ENCODE measurements around the gene DAB1. TPM values are rescaled to one million over a fixed set of nuclear protein-coding genes. Genes with fewer than 3 reads are reported as not detected.
"Not testable (repeated sequence)": the region's sequence is repeated elsewhere in the genome, so short reads cannot be mapped to it uniquely, and the experiment has no call there.

The DAB1 gene
- total RNA-seq, 1 donor = 0.45 TPM

DNA sequence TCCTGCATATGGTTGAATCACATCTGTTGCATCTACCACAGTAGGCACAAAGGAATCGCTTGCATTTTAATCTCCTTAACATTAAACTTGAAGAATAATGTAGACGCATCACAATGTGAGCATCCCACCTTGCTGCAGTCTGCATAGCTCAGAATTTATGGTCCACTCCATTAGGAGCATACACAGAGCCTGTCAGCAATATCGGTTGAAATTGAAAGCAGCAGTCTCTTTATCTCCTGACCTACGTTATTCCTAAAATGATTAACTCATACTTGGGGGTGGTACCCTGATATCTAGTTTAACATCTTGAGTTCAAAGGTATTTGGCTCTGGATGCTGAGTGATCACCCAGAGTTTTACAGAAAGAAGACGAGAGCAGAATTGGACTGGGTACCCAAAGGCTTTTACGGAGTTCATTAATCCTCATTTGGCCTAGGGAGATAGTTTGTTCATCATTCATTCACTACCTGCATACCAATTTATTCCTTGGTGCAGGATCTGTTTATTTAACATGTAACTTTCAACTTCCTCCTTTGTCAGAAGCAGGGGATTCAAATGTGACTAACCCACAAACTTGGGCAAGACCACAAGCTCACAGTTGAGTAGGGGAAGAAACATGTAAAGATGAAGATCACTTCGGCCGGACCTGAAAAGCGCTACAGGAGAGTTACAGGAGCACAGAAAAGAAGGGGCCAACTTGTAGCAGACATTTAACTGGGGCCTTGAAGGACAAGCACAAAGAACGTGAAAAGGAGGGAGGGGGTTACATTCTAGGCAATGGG lies 187.9 kb downstream of the DAB1 start:
- TF ChIP-seq CTCF (IDR thresholded peaks at IDR 0.05; ENCODE audit: insufficient read depth, low read length) = no peak
- no peak overlapping the region for H3K4me3 ChIP-seq (ENCODE audit: low read depth, low read length)
- DNase-seq (ENCODE audit: low read depth) = no peak

- DNase-seq (ENCODE audit: low read depth) = no peak
- TF ChIP-seq CTCF (IDR thresholded peaks at IDR 0.05; ENCODE audit: insufficient read depth, low read length) = no peak
- no peak overlapping the region for H3K4me3 ChIP-seq (ENCODE audit: low read depth, low read length)
Measured at GRCh38 chr1:57234459-57234858, 189.4 kb downstream of the DAB1 start.

DNA sequence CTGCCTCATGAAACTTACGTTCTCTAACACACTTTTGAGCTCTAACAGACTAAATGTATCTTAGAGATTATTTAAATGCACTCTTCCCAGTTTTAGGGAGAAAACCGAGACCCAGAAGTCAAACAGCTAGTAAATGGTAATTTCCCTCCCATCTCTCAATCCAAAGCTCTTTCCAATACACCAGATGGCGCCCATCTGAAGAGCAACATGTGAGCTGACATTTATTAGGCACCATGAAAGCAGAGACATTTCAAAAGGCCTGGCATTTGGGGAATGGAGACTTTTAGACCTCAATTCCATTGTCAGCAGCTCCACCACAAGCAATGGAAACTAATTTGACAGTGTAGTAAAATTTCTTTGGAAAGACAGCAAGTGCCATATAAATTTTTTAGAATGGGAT lies 191.4 kb downstream of the DAB1 start:
- H3K4me3 ChIP-seq (ENCODE audit: low read depth, low read length) = no peak overlapping the region
- TF ChIP-seq CTCF (IDR thresholded peaks at IDR 0.05; ENCODE audit: insufficient read depth, low read length) = no peak
- no peak for DNase-seq (ENCODE audit: low read depth)

DNA sequence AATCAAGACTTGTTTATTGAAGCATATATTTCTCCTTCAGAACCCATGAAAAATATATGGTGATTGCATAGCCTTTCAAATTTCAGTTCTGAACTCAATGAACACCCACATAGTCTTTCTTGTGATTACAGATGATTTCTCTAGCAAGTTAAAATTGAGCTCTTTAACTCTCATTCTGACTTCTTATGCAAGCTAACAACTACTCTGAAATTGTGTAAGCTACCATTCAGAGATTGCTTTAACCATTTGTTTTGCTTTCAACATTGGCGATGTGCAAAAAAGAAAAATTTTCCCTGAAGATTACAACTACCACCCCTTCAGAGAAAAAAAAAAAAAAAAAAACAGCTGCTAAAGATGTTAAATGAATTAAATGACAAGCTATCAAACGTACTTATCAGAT lies 193.9 kb downstream of the DAB1 start:
- no peak for TF ChIP-seq CTCF (IDR thresholded peaks at IDR 0.05; ENCODE audit: insufficient read depth, low read length)
- DNase-seq (ENCODE audit: low read depth) = no peak
- no peak overlapping the region for H3K4me3 ChIP-seq (ENCODE audit: low read depth, low read length)

DNA sequence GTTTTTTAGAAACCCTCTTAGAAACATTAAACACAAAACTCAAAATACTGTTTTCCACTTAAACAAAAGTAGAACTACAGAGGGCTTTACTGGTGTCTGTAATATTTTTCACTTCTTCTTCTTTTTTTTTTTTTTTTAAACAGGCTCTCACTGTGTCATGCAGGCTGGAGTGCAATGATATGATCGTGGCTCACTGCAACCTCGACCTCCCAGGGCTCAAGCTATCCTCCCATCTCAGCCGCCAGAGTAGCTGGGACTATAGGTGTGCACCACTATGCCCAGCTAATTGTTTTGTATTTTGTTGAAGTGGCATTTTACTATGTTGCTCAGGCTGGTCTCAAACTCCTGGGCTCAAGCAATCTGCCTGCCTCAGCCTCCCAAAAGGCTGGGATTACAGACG lies 194.8 kb downstream of the DAB1 start:
- no peak for DNase-seq (ENCODE audit: low read depth)
- TF ChIP-seq CTCF (IDR thresholded peaks at IDR 0.05; ENCODE audit: insufficient read depth, low read length) = no peak
- no peak overlapping the region for H3K4me3 ChIP-seq (ENCODE audit: low read depth, low read length)

DNA sequence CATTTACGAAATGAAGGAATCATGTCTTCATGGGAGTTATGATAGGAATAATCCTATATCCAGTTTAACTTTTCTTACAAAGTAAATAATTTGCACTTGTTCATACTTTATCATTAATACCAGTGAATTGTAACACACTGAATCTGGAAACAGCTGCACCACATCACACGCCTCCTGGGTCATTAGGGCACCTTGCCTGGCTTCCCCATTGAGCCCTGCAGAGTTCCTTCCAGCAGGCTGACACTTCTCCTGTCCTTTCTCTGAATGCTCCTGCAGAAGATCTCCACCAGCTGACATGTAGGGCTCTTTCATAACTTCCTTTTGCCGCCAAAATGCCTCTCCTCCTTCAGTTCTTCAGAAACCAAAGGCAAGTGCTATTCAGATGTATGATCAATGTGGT lies 201.1 kb downstream of the DAB1 start:
- DNase-seq (ENCODE audit: low read depth) = no peak
- no peak overlapping the region for H3K4me3 ChIP-seq (ENCODE audit: low read depth, low read length)
- TF ChIP-seq CTCF (IDR thresholded peaks at IDR 0.05; ENCODE audit: insufficient read depth, low read length) = no peak

DNA sequence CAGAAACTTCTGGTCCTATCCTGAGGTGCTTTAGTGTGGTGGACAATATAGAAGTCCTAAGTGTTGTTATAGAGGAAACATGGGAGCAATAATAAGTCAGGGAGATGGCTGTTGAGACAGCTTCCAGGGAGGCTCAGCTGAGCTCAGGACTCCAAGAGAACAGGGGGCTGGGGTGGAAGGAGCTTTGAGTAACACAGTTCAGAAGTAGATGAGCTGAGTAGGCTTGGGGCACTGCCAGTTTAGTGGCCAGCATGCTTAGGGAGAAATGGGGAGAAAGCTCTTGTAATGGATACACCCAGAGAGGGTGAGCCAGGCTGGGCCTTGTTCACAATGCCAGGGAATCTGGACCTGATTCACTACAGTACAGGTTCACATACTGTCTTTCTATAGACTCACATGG lies 201.6 kb downstream of the DAB1 start:
- H3K4me3 ChIP-seq (ENCODE audit: low read depth, low read length) = no peak overlapping the region
- TF ChIP-seq CTCF (IDR thresholded peaks at IDR 0.05; ENCODE audit: insufficient read depth, low read length) = no peak
- no peak for DNase-seq (ENCODE audit: low read depth)

- not testable (repeated sequence) for H3K4me3 ChIP-seq (ENCODE audit: low read depth, low read length)
Measured at GRCh38 chr1:57220905-57221304, 203.0 kb downstream of the DAB1 start.

More at GRCh38 chr1:57220905-57221304, 203.0 kb downstream of the DAB1 start:
- not testable (repeated sequence) for DNase-seq (ENCODE audit: low read depth)

Measured in fibroblast of the aortic adventitia (primary cell).